ENCODE results near the gene IL7R. TPM values are rescaled to one million over a fixed set of nuclear protein-coding genes. Genes with fewer than 3 reads are reported as not detected.

IL7R gene
- total and polyA plus RNA-seq, 2 of the 4 experiments (the other 2 are of a cell fraction): 40.7 to 71.7 TPM

DNA sequence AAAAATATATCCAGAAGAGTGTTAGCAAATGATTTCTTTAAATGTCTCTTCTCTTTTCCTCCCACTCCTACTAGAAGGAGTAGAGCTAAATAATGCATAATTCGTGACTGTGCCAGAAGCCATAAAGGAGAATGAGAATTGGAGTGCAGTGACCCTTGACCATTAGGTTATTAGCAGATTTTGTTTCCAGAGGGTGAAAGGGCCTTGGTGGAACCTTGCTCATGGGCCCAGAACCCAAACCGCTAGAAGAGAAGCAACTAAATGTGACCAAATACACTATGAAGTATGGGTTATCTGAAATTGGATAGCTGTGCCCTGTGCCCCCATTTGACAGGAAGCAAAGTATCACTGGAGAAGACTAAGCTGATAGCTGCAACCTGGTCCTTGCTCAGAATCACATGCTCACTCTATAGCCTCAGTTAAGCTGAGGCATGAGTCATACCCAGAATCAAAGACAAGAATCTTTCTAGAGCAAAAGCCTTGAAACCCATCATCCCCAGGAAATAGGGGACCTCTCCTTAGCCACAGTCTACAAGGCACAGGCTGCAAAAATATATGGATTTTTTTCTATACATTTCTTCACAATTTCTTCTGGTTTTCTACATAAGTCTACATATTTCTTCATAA is 45.5 kb downstream of the IL7R start:
- Histone ChIP-seq H3K27ac (ENCODE audit: insufficient read depth, low read length) (no peak overlapping the region), H3K36me3 (ENCODE audit: control insufficient read depth, insufficient read depth, low read length) (no peaks in the 10 kb centered on the region), H2AK9ac (replicated peaks; ENCODE audit: low read depth, low read length, poor library complexity) (no peak overlapping the region), H2BK120ac (ENCODE audit: low read depth, low read length) (no peak overlapping the region), H4K91ac (ENCODE audit: insufficient read depth, low read depth, low read length) (no peak overlapping the region), H3K79me1 (ENCODE audit: low read depth in 1 of 2, low read length in 2 of 2) (no peaks in the 10 kb centered on the region), H2BK15ac (ENCODE audit: low read depth, low read length) (no peak overlapping the region), H3K4me3 (ENCODE audit: insufficient read depth, low read depth, low read length) (no peak overlapping the region), H3K23ac (ENCODE audit: low read depth, low read length) (no peak overlapping the region), H3K18ac (ENCODE audit: low read depth, low read length) (peak overlapping the region; percentile 37; the same call in 1 of the 2 replicates), H3K4ac (ENCODE audit: low read depth, low read length) (no peak overlapping the region), H2BK20ac (ENCODE audit: low read depth, low read length) (no peak overlapping the region; the same call in 1 of the 2 replicates), H4K8ac (ENCODE audit: low read depth in 2 of 2, low read length in 2 of 2) (no peak overlapping the region), H2AK5ac (ENCODE audit: low read depth, low read length) (no peak overlapping the region), H4K20me1 (ENCODE audit: insufficient read depth, low read length) (no peaks in the 10 kb centered on the region), H3K4me1 (ENCODE audit: control insufficient read depth, insufficient read depth, low read length) (peaks cover 3% of the 10 kb centered on the region), H3K27me3 (ENCODE audit: control insufficient read depth, insufficient read depth, low read length) (no peaks in the 10 kb centered on the region), H3K9ac (ENCODE audit: low read depth, low read length) (no peak overlapping the region), H3K9me1 (ENCODE audit: insufficient read depth, low read length) (no peaks in the 10 kb centered on the region), H2AFZ (replicated peaks; ENCODE audit: low read length, poor library complexity) (no peak overlapping the region), H3K14ac (replicated peaks; ENCODE audit: low read depth, low read length) (no peak overlapping the region), H3K9me3 (ENCODE audit: control insufficient read depth, insufficient read depth, low read length) (no peaks in the 10 kb centered on the region), H3K4me2 (ENCODE audit: low read depth, low read length) (0 out of 2 replicates have a peak overlapping the region, but pooled peaks have one; percentile 11), H3K56ac (ENCODE audit: extremely low read depth, insufficient read depth, low read length) (no peak overlapping the region), H4K5ac (ENCODE audit: low read depth, low read length) (no peak overlapping the region), H2BK5ac (ENCODE audit: low read depth, low read length, poor library complexity, severe bottlenecking) (no peak overlapping the region)
- ChIA-PET POLR2A (ENCODE audit: unreplicated experiment) (no interaction called here), CTCF (interaction anchor here (0.7 kb wide), 1 partner anchor 9 kb away, joined by 3 read pairs; no protein-coding TSS in a partner anchor)
- no CpG with 5 or more reads among the region's 2 CpGs for WGBS, 2 experiments (ENCODE audit: extremely low coverage in 2 of 2, insufficient read length in 1 of 2)
- TF ChIP-seq FOS (IDR thresholded peaks at IDR 0.05; ENCODE audit: low read depth, low read length): 0 out of 2 replicates have a peak, but pooled peaks have one; percentile 16
- no peak for TF ChIP-seq NFE2L2 (IDR thresholded peaks at IDR 0.05; ENCODE audit: low read depth, low read length)
- TF ChIP-seq SMC3 (IDR thresholded peaks at IDR 0.05; ENCODE audit: low read depth, low read length): no peak
- no peak for TF ChIP-seq CHD1 (IDR thresholded peaks at IDR 0.05; ENCODE audit: low read depth, low read length)
- peak; percentile 62 for DNase-seq
- ATAC-seq (ENCODE audit: low read depth): peak; percentile 84
- BruUV-seq (replicated peaks): no TSS peak
- dilution Hi-C loops (cut with HindIII; ENCODE audit: low sequenced_read_pairs, unreplicated experiment) (no loop called here), in situ Hi-C loops (cut with MboI; ENCODE audit: low sequenced_read_pairs) (no loop called here), intact Hi-C loops (cut with micrococcal nuclease) (no loop called here)
